MM.1S (cell line): ENCODE results near the gene GON7.

ENCODE experiments used
- EZH2 ChIP-seq: fragments of 300-600 bp; sonication (generic); optimal IDR thresholded peaks from 2 replicates; pipeline ENCODE3; 2017; ENCODE audit warnings: low read depth, mild to moderate bottlenecking, antibody characterized with exemption, low read length, mixed read lengths
- EZH2phosphoT487 ChIP-seq: fragments of 300-600 bp; sonication (generic); IDR thresholded peaks from 2 replicates; pipeline ENCODE4 v1.6.1; 2018; ENCODE audit warnings: antibody characterized with exemption, low read length
- TF ChIP-seq, protein P1 (sequence below): fragments of 300-600 bp; sonication (generic); IDR thresholded peaks from 2 replicates; pipeline ENCODE4 v1.5.1; 2016; ENCODE audit warnings: antibody characterized with exemption, low read length, mixed read lengths

- TF ChIP-seq, protein P1, sequence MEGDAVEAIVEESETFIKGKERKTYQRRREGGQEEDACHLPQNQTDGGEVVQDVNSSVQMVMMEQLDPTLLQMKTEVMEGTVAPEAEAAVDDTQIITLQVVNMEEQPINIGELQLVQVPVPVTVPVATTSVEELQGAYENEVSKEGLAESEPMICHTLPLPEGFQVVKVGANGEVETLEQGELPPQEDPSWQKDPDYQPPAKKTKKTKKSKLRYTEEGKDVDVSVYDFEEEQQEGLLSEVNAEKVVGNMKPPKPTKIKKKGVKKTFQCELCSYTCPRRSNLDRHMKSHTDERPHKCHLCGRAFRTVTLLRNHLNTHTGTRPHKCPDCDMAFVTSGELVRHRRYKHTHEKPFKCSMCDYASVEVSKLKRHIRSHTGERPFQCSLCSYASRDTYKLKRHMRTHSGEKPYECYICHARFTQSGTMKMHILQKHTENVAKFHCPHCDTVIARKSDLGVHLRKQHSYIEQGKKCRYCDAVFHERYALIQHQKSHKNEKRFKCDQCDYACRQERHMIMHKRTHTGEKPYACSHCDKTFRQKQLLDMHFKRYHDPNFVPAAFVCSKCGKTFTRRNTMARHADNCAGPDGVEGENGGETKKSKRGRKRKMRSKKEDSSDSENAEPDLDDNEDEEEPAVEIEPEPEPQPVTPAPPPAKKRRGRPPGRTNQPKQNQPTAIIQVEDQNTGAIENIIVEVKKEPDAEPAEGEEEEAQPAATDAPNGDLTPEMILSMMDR: no peak
- TF ChIP-seq EZH2phosphoT487 (no peak), EZH2 (no peak)
Measured at GRCh38 chr14:93212432-93212831, 5.6 kb upstream of the GON7 start.
